ENCODE measurements around the gene FBN1.

- TF ChIP-seq, protein P1, sequence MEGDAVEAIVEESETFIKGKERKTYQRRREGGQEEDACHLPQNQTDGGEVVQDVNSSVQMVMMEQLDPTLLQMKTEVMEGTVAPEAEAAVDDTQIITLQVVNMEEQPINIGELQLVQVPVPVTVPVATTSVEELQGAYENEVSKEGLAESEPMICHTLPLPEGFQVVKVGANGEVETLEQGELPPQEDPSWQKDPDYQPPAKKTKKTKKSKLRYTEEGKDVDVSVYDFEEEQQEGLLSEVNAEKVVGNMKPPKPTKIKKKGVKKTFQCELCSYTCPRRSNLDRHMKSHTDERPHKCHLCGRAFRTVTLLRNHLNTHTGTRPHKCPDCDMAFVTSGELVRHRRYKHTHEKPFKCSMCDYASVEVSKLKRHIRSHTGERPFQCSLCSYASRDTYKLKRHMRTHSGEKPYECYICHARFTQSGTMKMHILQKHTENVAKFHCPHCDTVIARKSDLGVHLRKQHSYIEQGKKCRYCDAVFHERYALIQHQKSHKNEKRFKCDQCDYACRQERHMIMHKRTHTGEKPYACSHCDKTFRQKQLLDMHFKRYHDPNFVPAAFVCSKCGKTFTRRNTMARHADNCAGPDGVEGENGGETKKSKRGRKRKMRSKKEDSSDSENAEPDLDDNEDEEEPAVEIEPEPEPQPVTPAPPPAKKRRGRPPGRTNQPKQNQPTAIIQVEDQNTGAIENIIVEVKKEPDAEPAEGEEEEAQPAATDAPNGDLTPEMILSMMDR (conservative IDR thresholded peaks at IDR 0.05; ENCODE audit: low read depth, low read length): no peak
- TF ChIP-seq EZH2phosphoT487 (IDR thresholded peaks at IDR 0.05; ENCODE audit: borderline replicate concordance, low read length) (no peak), EZH2 (IDR thresholded peaks at IDR 0.05; ENCODE audit: low read length, unreplicated experiment) (no peak)
Measured at GRCh38 chr15:48426941-48427340, 218.6 kb downstream of the FBN1 start.
